PC-9 (cell line): ENCODE results near the gene PEAK1. TPM values are rescaled to one million over a fixed set of nuclear protein-coding genes. Genes with fewer than 3 reads are reported as not detected.

Experiments used
- BruUV-seq: library from RNA; stranded (reverse); fragments of 400-500 nt; replicated peaks from 2 replicates; lab custom pipeline; 2021; lab: Mats Ljungman, UMichigan
- CTCF ChIA-PET: fragments of 300-600 bp; sonication (Branson Sonifier 250); formaldehyde crosslinking; loops from one replicate; lab custom pipeline; 2022; ENCODE audit warnings: antibody characterized with exemption; lab: Charles Lee
- POLR2A ChIA-PET: fragments of 300-600 bp; sonication (Branson Sonifier 250); formaldehyde crosslinking; loops from one replicate; lab custom pipeline; 2022; ENCODE audit warnings: antibody characterized with exemption; ENCODE audit not compliant: unreplicated experiment; lab: Charles Lee
- DNase-seq, 2 experiments: peaks; one replicate each; pipeline versions ENCODE4 v3.0.0 to v3.0.0-alpha.2; 2015 to 2022; ENCODE audit warnings: mixed read lengths in 1 of 2
- H2AFZ ChIP-seq: fragments of 200-600 bp; sonication (generic); 2 replicates; pipeline ENCODE4 v1.8.1; 2017; ENCODE audit warnings: antibody characterized with exemption
- H3F3A ChIP-seq: fragments of 200-600 bp; sonication (generic); 2 replicates; pipeline ENCODE4 v1.8.1; 2017; ENCODE audit warnings: antibody characterized with exemption, mild to moderate bottlenecking, low read depth; ENCODE audit not compliant: insufficient read depth
- H3K27ac ChIP-seq: fragments of 200-600 bp; sonication (generic); 2 replicates; pipeline ENCODE4 v1.6.1; 2016; ENCODE audit warnings: mixed run types
- H3K27me3 ChIP-seq: fragments of 200-600 bp; sonication (generic); 2 replicates; pipeline ENCODE4 v1.6.1; 2016; ENCODE audit warnings: low read depth, mixed run types; ENCODE audit not compliant: insufficient read depth
- H3K36me3 ChIP-seq: fragments of 200-600 bp; sonication (generic); 2 replicates; pipeline ENCODE4 v1.6.1; 2016; ENCODE audit warnings: low read depth, mixed run types
- H3K4me1 ChIP-seq: fragments of 200-600 bp; sonication (generic); replicated peaks from 2 replicates; pipeline ENCODE4 v1.6.1; 2016; ENCODE audit warnings: mixed run types; ENCODE audit not compliant: insufficient read depth
- H3K4me2 ChIP-seq: fragments of 200-600 bp; sonication (generic); 2 replicates; pipeline ENCODE4 v1.6.1; 2017; ENCODE audit warnings: mixed run types
- H3K4me3 ChIP-seq: fragments of 200-600 bp; sonication (generic); 2 replicates; pipeline ENCODE4 v1.6.1; 2016; ENCODE audit warnings: mixed run types
- H3K79me2 ChIP-seq: fragments of 200-600 bp; sonication (generic); 2 replicates; pipeline ENCODE4 v1.6.1; 2017; ENCODE audit warnings: low read depth, mixed run types
- H3K9me2 ChIP-seq: fragments of 200-600 bp; sonication (generic); 2 replicates; pipeline ENCODE4 v1.8.1; 2017; ENCODE audit warnings: mild to moderate bottlenecking; ENCODE audit not compliant: insufficient read depth
- H3K9me3 ChIP-seq: fragments of 200-600 bp; sonication (generic); 2 replicates; pipeline ENCODE4 v1.8.1; 2016; ENCODE audit warnings: low read depth; ENCODE audit not compliant: insufficient read depth
- H4K20me1 ChIP-seq: fragments of 200-600 bp; sonication (generic); 2 replicates; pipeline ENCODE4 v1.8.1; 2017; ENCODE audit not compliant: insufficient read depth
- EZH2 ChIP-seq: fragments of 200-600 bp; sonication (generic); IDR thresholded peaks from 2 replicates; pipeline ENCODE4 v1.8.0; 2017; ENCODE audit warnings: antibody characterized with exemption, low read depth
- intact Hi-C: fragments of 100-400 bp; cut with micrococcal nuclease; formaldehyde crosslinking; loops from one replicate; pipeline ENCODE4 v1.10.0; 2022; ENCODE audit not compliant: unreplicated experiment
- total RNA-seq: library from RNA; stranded (reverse); gene quantifications from 2 replicates; pipeline ENCODE4 v1.2.3, GENCODE V29; 2021
- TF ChIP-seq, protein P1 (sequence below): fragments of 200-600 bp; sonication (generic); conservative IDR thresholded peaks from 2 replicates; pipeline ENCODE4 v1.6.1; 2017; ENCODE audit warnings: mixed run types, antibody characterized with exemption, mild to moderate bottlenecking, moderate library complexity

Gene PEAK1
- total RNA-seq, 1 experiment from 2014 or later: 20.7 TPM

DNA sequence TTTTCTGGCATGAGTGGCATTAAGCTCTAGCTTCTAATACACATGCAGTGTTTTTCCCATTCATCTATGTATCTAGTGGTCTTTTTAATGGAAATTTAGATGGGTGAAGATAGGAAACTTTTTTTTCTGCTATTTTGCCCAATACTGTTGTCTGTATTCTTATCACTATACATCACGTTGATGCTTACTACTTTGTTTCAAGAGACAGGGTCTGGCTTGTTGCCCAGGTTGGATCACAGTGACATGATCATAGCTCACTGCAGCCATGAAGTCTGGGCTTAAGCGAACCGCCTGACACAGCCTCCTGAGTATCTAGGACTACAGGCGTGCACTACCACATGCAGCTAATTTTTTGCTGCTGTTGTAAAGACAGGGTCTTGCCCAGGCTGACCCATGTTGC lies 84.6 kb downstream of the PEAK1 start:
- ChIA-PET CTCF (no interaction called here), POLR2A (interaction anchor here (0.7 kb wide), 1 partner anchor 139 kb away, joined by 3 read pairs; no protein-coding TSS in a partner anchor)
- Histone ChIP-seq H3K9me2 (no peaks in the 10 kb centered on the region), H3K4me1 (no peaks in the 10 kb centered on the region), H2AFZ (no peak overlapping the region), H3K9me3 (no peaks in the 10 kb centered on the region), H3F3A (no peaks in the 10 kb centered on the region), H4K20me1 (no peaks in the 10 kb centered on the region), H3K4me3 (no peak overlapping the region), H3K79me2 (no peaks in the 10 kb centered on the region), H3K36me3 (no peaks in the 10 kb centered on the region), H3K27me3 (no peaks in the 10 kb centered on the region), H3K27ac (no peak overlapping the region), H3K4me2 (no peak overlapping the region)
- no peak for TF ChIP-seq EZH2
- TF ChIP-seq, protein P1, sequence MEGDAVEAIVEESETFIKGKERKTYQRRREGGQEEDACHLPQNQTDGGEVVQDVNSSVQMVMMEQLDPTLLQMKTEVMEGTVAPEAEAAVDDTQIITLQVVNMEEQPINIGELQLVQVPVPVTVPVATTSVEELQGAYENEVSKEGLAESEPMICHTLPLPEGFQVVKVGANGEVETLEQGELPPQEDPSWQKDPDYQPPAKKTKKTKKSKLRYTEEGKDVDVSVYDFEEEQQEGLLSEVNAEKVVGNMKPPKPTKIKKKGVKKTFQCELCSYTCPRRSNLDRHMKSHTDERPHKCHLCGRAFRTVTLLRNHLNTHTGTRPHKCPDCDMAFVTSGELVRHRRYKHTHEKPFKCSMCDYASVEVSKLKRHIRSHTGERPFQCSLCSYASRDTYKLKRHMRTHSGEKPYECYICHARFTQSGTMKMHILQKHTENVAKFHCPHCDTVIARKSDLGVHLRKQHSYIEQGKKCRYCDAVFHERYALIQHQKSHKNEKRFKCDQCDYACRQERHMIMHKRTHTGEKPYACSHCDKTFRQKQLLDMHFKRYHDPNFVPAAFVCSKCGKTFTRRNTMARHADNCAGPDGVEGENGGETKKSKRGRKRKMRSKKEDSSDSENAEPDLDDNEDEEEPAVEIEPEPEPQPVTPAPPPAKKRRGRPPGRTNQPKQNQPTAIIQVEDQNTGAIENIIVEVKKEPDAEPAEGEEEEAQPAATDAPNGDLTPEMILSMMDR: no peak
- no TSS peak for BruUV-seq
- intact Hi-C loops: no loop called here
- no peak for DNase-seq

DNA sequence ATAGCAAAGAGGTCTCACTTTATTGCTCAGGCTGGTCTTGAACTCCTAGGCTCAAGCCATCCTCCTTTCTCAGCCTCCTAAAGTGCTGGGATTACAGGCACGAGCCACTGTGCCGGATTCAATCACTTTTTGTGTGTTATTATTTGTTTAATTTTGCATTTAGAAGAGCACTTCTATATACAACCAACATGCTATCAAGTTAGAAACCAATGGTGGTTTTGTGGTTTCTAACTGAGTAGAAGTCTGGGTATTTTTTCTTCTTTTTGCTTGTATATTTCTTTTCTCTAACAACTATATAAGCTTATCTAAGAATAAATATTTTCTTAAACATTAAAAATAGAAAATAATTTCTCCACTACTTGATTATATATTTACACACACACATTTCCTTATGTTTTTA lies 86.7 kb downstream of the PEAK1 start:
- Histone ChIP-seq H2AFZ (no peak overlapping the region), H3K9me3 (no peaks in the 10 kb centered on the region), H3K27me3 (no peaks in the 10 kb centered on the region), H3K9me2 (no peaks in the 10 kb centered on the region), H3K27ac (no peak overlapping the region), H3K79me2 (no peaks in the 10 kb centered on the region), H4K20me1 (no peaks in the 10 kb centered on the region), H3K4me1 (no peaks in the 10 kb centered on the region), H3K36me3 (no peaks in the 10 kb centered on the region), H3K4me2 (no peak overlapping the region), H3F3A (no peaks in the 10 kb centered on the region), H3K4me3 (no peak overlapping the region)
- intact Hi-C loops: no loop called here
- no TSS peak for BruUV-seq
- CTCF ChIA-PET: no interaction called here
- no peak for TF ChIP-seq EZH2
- TF ChIP-seq, protein P1: no peak
- no peak for DNase-seq
- POLR2A ChIA-PET: no interaction called here

DNA sequence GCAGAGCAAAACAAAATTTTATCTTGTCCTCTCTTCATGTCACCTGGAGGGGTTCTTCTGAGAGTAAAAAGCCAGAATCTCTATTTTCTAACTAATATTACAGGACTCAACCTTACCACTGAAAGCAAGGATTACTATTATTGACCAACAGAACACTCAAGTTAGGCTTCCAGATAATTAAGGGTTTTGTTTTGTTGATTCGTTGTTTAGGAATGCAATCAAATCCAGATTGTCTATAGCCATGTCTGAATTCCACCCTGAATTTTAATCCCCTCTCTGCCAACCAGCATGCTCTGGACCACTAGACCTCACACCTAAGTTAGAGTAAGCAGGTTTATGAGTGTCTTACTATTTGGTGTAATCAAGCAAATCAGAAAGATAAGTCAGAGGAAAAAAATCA lies 90.7 kb downstream of the PEAK1 start:
- no peaks in the 10 kb centered on the region for H3K9me2 ChIP-seq
- ChIA-PET CTCF (no interaction called here), POLR2A (interaction anchor here (0.7 to 0.8 kb wide), 2 partner anchors 73 to 258 kb away, joined by 3 read pairs; no protein-coding TSS in a partner anchor)
- no peak overlapping the region for H3K4me3 ChIP-seq
- H3K27ac ChIP-seq: no peak overlapping the region
- no peaks in the 10 kb centered on the region for H3K36me3 ChIP-seq
- no peak for DNase-seq
- no peaks in the 10 kb centered on the region for H4K20me1 ChIP-seq
- H3F3A ChIP-seq: no peaks in the 10 kb centered on the region
- no peaks in the 10 kb centered on the region for H3K79me2 ChIP-seq
- TF ChIP-seq, protein P1: no peak
- TF ChIP-seq EZH2: no peak
- H3K4me1 ChIP-seq: no peaks in the 10 kb centered on the region
- no peak overlapping the region for H3K4me2 ChIP-seq
- no peaks in the 10 kb centered on the region for H3K27me3 ChIP-seq
- intact Hi-C loops: no loop called here
- H2AFZ ChIP-seq: no peak overlapping the region
- BruUV-seq: no TSS peak
- H3K9me3 ChIP-seq: no peaks in the 10 kb centered on the region
